NCI-H1436 treated with DMSO at 0.1 percent for 48 hours (cell line): ENCODE results near the gene RSRC1.
"Not testable (repeated sequence)": the region's sequence is repeated elsewhere in the genome, so short reads cannot be mapped to it uniquely, and the experiment has no call there.

Experiments used
- DNase-seq: peaks from one replicate; lab custom pipeline; 2025; lab: John Stamatoyannopoulos, UW

The RSRC1 gene

DNA sequence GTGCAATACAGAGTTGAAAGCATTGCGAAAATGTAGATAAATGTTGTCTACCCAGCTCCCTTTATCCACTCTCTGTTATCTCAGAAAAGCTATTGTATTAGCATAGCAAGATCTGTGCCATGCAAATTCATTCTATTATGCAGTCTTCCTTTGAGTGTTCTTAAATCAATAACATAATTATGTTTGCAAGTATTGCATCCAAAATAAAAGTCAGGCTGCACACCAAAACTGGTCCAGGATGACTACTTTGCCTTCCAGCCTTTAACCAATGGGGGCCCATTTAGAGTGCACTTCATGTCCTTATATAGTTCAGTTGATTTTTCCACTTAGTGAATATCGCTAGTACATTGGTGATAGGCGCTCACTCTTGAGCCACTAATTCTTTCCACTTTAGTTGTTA, 353.7 kb downstream of the RSRC1 start:
- DNase-seq, result no peak

DNA sequence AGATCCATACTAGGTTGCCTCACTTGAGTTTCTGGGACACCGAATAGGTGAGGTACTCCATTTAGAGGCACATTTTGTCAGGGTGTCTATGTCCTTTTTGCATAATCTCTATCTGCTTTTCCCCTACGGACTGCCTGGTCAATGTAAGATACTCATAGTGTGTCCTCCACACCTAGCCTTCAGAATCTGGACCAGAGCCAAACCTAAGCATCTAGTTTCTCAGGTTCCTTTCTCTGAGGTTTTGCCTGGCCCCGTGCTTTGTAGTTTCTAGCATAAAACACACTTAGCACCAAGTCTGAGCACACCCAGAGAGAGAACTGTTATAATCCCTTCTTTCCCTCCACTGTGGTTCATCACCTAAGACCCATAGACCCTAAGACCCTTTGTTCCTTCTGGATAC, 355.2 kb downstream of the RSRC1 start:
- DNase-seq, result no peak

DNA sequence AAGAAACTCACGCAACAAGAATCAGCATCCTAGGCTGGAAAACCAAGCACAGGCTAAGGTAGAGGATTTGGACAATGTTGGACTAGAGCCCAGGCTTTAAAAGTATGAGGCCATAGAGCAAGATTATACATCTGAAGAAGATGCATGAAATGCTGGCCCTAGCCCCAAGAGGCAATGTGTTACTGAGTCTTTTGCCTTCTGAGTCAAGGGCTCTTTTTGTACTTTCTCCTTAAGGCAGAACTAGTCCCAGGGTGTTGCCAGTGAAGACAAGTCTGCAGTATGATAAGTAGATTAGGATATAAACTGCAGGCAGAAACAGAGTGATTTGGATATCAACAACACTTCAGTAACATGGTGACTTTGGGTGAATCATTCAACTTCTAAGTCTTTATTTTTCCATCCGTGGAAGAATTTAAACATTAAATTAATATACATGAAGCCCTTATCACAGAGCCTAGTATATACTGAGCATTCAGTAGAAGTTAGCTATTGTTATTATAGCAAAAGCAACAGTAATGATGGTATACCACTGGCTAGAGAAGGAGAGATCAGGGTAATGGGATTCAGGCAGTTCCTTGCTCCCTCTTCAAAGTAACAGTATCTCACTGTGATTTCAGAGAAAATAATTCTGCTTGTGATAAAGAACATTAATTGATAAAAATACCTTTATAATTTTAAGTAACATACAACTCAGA, 361.2 kb downstream of the RSRC1 start:
- no peak for DNase-seq

DNA sequence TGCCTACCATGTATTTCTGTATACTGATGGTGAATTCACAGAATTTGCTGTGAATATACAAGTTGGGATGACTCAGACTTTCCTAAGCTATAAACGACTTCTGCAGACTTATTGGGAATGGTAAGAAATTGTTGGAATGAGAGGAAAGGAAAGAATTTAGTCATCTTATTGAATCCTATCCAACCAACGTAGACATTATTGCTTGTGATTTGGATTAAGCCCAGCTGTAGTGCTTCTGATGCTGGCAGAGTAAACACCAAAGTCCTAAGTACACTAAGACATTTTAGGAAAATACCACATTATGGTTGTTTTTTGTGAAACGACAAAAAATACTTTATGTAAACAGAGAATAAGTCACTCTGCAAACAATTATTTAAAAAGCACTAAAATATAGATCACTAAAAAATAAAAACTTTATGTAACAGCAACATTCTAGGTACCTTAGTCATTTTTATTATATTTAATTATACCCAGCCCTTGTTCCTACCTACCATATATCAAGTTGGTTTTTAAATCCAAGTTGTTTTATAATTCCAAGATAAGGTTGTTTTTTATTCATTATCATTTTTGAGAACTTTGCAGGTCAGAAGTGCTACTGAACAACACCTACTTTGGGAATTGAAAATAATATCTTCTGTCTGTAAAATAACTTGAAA, 361.9 kb downstream of the RSRC1 start:
- DNase-seq, result no peak

DNA sequence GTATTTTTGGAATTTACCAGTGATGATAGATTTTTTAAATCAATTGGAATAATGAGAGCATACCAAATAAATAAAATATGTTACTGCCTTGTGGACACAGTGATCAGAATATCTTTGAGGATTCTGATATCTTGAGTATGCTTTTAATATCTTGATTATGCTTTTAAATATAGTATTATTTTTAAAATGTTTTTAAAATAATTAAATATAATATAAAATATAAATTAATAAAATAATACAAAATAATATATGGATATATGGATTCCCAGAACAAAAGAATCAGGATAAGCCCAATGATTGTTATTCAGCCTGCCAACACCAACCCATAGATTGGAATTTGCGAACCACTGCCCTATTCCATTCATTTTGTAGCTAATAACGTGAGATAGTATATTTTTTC, 369.2 kb downstream of the RSRC1 start:
- DNase-seq, result no peak

DNA sequence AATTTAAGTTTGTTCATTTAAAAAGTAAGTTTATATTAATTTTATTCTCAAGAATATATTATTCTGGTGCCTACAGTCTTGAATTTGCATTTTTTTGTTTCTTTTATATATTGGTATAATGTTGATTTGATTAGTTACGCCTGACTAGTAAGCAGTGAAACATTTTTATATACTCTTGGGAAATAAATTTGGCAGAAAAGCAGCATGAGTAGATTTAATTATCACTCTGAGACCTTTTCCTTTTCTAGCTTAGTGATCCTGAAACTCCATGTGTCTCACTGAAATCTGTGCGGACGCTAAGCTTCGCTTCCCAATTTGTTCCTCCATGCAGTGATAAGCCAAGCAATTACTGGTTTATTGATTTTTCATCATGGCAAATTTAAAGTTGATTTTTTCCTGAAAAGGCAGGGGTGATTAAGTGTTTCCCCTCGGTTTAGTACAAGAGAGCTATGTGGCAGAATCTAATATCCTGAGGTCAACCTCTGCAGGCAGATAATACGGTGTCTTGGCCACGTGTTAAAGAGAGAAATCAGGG, 373.9 kb downstream of the RSRC1 start:
- DNase-seq, result no peak

DNA sequence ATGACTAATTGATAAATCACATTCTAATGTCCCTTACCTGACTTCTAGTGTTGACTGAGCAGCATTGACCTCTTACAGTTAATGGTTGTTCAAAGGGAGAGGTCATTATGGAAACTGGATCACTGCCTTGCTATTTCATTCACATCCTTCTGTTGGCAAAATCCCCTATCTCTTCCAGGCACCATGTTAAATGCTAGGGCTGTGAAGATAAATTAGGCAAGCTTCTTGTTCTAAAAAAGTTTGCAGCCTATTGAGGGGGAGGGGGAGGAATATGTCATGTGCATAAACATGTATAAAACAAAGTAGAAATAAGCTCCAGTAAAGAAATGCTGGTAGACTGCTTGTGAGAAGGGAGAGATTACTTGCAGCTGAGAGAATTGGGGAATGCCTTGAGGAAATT, 376.3 kb downstream of the RSRC1 start:
- no peak for DNase-seq

DNA sequence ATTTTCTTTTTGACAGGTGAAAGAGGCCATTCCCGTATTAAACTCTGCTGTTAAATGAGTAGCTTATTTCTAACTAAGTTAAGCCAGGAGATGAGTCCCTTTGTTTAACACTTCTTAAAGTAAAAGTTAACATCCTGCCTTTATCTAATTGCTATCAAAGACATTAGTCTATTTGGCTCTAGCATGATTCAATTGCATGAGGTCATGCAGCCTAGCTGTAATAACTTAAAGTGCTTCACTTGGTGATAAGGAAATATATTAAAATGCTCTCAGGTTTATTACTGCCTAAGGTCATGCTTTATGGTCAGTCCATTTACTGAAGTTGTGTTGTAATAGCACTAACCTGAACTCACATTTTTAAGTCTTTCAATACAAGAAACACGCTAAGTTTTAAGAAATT, 378.8 kb downstream of the RSRC1 start:
- no peak for DNase-seq

DNA sequence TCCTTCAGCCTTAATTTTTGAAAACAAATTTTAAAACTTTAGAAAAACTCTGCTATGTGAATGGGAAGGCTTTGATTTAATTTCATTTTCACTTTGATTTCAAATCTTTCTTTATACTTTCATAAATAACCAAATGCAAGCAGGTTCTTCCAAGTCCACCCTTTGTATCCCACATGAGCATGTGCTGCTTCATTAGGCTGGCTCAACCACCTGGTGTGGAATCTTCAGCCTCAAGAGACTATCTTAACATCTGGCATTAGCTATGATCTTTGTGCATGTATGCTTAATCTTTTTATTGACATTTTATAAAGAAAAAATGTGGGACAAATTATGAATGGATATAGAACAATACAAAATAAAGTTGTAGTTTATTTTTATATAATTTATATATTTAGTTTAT, 379.3 kb downstream of the RSRC1 start:
- DNase-seq, result no peak

DNA sequence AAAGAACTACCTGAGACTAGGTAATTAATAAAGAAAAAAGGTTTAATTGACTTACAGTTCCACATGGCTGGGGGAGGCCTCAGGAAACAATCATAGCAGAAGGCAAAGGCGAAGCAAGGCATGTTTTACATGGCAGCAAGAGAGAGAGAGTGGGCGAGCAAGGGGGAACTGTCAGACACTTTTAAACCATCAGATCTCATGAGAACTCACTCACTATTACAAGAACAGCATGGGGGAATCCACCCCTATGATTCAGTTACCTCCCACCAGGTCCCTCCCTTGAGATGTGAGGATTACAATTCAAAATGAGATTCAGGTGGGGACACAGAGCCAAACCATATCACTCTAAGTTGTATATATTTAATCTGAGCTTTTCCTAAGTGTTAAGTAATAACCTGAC, 382.1 kb downstream of the RSRC1 start:
- no peak for DNase-seq

DNA sequence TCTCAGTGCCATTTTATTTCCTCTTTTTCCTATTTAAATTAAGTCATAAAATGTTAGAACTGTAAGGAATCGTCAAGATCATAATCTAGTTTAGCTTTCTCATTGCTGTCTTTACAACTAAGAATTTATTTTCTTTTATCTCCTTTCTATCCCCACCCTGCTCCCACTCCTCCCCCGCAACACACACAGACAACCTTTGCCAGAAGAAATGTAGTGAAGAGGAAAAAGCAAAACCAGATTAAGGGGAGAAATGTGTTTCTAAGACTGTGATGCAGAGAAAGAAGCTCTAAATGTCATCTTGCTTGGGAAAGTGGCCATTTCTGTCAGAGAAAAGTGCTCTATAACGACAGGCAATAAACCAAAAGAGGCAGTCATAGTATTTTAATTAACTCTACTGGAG, 382.8 kb downstream of the RSRC1 start:
- no peak for DNase-seq

DNA sequence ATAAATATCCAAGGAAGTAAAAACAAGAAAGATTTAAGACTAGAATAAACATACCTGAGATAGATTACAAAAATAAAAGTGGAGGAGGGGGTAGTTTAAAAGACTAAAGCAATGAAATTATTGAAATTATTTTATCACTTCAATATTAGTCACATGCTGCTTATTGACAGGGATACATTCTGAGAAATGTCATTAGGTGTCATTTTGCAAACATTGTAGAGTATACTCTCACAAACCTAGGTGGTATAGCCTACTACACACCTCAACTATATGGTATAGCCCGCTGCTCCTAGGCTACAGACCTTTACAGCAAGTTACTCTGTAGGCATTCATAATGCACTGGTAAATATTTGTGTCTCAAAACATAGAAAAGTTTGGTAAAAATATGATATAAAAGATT, 384.0 kb downstream of the RSRC1 start:
- DNase-seq, result no peak

DNA sequence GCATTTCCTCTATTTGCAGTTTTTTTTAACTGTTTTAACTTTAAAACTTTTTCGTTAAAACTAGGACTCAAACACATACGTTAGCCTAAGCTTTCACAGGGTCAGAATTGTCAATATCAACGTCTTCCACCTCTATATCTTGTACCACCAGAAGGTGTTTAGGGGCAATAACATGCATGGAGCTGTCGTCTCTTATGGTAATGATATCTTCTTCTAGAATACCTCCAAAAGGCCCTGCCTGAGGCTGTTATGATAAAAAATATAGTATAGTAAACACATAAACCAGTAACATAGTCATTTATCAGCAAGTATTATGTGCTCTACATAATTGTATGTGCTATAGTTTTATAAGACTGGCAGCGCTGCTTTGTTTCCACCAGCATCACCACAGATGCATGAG, 384.8 kb downstream of the RSRC1 start:
- DNase-seq, result no peak

DNA sequence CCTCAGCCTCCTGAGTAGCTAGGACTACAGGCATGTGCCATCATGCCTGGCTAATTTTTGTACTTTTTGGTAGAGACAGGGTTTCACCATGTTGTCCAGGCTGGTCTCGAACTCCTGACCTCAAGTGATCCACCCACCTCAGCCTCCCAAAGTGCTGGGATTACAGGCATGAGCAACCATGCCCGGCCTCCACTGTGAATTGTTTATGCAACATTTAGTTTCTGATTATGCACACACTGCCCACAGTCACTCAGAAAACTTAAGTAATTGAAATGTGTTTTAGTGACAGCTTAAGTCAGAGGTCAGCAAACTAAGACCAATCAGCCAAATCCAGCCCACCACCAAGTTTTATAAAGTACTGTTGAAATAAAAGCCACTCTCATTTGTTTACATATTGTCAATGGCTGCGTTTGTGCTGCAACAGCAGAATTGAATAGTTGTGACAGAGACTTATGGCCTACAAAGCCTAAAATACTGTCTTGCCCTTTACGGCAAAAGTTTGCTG, 385.6 kb downstream of the RSRC1 start:
- DNase-seq, result not testable (repeated sequence)

DNA sequence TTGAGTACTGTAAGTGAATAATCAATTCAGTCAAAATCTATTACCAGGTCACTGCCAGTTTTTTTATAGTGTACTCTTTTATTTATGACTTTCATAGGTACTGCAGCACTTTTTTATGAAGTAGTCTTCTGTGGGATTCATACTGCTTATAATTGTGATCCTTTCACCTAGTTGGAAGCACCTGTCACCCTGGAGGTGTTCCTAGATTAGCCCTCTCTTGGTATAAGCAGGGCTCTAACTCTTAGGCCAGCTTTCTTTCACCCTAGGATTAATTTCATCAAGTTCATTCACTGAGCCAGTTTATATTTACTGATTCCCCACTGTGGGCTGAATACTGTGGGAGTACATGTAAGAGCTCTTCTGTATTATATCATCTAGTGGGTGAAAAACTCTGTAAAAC, 395.2 kb downstream of the RSRC1 start:
- DNase-seq, result no peak

DNA sequence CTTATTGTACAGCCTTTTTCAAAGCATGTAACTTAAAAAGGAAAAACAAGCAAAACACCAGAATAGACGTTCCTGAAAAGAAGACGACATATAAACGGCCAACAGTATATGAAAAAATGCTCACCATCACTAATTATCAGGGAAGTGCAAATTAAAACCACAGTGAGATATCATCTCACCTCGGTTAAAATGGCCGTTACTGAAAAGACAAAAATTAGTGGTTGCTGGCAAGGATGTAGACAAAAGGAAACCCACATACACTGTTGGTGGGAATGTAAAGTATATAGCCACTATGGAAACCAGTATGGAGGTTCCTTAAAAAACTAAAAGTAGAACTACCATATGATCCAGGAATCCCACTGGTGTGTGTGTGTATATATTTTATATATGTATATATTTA, 396.6 kb downstream of the RSRC1 start:
- no peak for DNase-seq

DNA sequence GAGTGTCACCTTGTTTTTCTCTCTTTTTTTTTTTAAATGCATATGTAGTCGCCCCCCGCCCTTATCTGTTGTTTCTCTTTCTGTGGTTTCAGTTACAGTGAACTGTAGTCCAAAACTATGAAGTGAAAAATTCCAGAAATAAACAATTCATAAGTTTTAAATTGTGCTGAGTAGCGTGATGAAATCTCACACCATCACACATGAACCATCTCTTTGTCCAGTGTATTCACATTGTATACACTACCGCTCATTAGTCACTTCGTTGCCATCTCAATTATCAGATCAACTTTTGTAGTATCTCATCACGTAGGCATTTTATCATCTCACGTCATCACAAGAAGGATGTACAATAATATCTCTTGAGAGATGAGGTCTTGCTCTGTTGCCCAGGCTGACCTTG, 398.6 kb downstream of the RSRC1 start:
- DNase-seq, result no peak

DNA sequence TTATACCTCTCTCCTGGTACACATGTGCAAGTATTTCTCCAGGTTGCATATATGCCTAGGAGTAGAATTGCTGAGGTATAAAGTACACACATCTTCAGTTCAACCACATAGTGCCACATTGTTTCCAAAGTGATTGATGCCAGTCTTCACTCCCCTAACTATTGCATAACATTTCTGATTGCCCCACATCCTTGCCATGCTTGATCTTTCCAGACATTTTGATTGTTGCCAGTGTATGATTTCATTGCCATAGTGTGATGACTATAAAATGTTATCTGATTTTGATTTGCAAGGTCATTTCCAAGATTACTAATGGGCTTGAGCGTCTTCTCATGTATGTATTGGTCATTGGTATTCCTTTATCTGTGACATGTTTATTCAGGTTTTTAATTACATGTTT, 400.0 kb downstream of the RSRC1 start:
- no peak for DNase-seq

DNA sequence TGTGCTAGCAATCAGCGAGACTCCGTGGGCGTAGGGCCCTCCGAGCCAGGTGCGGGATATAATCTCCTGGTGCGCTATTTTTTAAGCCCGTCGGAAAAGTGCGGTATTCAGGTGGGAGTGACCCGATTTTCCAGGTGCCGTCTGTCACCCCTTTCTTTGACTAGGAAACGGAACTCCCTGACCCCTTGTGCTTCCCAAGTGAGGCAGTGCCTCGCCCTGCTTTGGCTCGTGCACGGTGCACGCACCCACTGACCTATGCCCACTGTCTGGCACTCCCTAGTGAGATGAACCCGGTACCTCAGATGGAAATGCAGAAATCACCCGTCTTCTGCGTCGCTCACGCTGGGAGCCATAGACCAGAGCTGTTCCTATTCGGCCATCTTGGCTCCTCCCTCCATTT, 406.8 kb downstream of the RSRC1 start:
- DNase-seq, result not testable (repeated sequence)

DNA sequence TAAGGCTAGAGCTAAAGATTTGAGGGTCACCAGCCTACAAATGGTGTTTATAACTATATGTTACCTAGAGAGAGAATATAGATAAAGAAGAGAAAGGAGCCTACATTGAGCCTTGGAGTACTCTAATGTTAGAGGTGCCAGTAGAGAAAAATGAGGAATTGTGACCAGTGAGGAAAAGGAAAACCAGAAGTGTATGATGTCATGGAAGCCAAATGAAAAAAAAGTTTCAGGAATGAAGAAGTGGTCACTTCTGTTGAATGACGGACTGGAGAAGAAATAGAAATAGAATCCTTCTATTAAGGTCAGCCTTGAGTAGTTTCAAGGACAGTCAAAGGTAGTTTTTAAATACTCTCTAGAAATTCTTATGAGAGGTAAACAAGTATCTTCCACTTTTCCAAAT, 409.9 kb downstream of the RSRC1 start:
- no peak for DNase-seq

DNA sequence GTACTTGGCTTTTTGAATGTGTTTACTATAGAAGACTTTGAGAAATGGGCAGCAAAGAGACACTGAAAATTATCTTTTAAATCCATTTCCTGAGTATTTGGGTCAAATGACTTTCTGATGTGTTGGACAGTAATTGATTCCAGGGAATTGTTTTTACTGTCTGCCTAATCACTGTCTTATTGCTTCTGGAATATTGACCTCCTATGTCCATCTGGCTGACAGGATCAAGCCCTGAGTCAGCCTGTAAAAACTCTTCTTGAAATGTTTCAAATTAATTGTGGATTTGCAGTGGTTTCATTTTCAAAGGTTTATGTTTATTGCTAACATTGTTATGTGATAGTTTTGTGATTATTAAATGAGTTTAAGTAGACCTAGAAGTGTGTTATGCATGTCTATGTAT, 410.5 kb downstream of the RSRC1 start:
- DNase-seq, result no peak

DNA sequence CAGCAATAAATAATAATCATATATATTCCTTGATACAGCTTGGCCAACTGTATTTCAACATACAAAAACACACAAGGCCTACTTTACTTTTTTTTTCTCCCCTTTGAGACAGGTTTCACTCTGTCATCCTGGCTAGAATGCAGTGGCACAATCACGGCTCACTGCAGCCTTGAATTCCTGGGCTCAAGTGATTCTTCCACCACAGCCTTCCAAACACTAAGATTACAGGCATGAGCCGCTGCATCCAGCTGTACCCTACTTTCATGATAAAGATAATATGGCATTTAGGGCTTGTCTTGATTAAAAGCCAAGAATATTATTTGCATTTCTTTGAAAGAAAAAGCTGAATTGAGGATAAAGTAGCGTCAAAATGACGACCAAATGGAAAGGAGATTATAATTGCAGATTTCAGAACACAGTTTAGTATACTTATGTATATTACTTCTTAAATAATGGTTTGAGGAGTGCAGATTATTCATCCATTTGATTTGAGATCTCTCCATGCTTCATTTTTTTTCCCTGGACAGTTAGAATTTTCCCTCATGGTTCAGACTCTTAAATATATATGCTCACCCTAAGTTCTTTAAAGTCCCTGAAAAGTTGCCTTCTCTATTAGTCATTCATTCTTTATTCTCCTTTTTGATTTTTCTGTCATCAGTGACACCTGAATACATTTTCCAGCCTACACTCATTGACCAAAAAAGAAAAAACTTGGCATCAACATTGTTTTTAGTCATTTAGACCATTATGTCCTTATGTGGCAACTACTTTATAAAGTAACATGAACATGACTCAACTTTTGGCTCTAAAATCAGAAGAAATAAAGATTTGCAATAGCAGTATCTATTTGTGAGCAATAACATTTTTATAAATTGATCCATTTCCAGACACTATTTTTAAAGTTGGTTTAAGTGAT, 412.6 kb downstream of the RSRC1 start:
- DNase-seq, result no peak
